DMS 273 (cell line): Measurements from ENCODE around the gene SLC25A12.
A peak's percentile ranks its signal among the peaks of the same experiment; 100 is the strongest.
"Not testable (repeated sequence)": the region's sequence is repeated elsewhere in the genome, so short reads cannot be mapped to it uniquely, and the experiment has no call there.

ENCODE experiments used
- DNase-seq: peaks from one replicate; lab custom pipeline; 2025; ENCODE audit not compliant: unreplicated experiment; lab: John Stamatoyannopoulos, UW

SLC25A12 gene

GRCh38 chr2:171832489-171832888 is 61.6 kb downstream of the SLC25A12 start:
- DNase-seq: no peak

GRCh38 chr2:171830039-171830438 is 64.0 kb downstream of the SLC25A12 start:
- no peak for DNase-seq

GRCh38 chr2:171824086-171824485 is 70.0 kb downstream of the SLC25A12 start:
- DNase-seq: no peak

GRCh38 chr2:171822525-171823322 is 71.3 kb downstream of the SLC25A12 start:
- DNase-seq: no peak

DNA sequence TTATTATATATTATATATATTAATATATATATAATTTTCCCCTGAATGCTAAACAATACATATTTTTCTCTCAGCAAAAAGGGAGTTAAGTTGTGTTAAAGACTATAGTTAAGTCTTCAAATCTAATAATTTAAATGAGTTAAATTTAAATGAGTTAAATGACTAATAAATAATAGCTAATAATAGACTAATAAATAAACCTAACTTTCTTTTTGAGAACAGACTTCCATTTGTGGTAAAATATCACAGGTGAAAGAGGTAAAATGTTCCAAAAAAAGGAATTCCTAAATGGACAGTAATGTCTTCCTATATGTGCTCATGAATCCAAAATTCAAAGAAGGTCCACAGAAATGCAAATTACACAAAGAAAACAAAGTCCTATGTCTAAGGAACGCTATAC is 74.6 kb downstream of the SLC25A12 start:
- DNase-seq: no peak

GRCh38 chr2:171814883-171815282 is 79.2 kb downstream of the SLC25A12 start:
- peak; percentile 80 for DNase-seq

DNA sequence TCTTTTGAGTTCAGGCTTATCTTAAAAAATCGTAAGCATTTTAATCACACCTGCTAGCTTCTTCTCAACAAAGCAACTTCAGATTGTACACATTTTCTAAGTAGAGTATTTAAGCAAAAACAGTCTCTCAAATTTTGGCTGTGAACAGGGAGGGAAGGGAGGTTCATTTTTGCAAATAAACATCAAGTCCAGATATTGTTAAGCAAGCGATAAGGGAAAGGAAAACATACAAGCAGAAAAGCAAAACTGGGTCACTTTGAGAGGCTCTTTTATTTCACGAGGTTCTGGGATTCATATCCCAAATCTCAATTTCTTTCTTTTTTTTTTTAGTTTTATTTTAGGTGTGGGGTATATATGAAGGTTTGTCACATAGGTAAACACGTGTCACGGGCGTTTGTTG is 79.9 kb downstream of the SLC25A12 start:
- no peak for DNase-seq

- DNase-seq: no peak
These were observed 80.3 kb downstream of the SLC25A12 start for GRCh38 chr2:171813729-171814128.

DNA sequence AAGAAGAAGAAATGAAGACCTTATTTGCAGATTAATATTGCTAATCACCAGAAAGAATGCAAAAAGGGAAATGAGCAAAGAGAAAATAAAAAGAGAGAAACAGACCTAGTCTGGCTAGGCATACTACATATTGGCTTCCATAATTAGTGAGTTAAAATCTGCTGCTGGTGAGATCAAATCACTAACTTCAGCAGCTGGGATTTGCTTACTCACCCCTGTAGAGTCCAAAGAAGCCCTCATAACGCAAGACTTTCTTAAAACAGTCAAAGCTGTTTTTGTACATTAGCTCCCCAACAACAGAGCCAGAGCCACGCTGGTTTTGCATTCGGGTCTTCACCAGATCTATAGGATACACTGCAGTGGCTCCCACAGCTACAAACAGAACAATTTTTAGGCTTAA is 80.9 kb downstream of the SLC25A12 start:
- DNase-seq: peak; percentile 54

DNA sequence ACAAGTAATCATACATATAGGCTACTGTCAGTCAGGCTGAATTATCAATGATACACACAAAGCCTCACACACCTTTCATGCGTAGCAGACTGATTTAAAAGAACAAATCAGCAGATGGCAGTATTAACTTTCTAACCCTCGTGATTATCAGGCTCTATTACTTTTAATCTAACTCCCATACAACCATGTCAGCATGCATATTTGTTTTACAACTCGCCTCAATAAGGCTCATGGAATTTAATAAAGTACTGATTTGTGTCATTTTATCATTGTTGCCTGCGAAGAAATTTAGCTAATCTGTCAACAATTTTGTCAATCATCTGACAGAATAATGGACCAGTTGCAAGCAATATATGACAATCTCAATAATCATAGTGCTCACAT is 82.8 kb downstream of the SLC25A12 start:
- peak; percentile 70 for DNase-seq

GRCh38 chr2:171810422-171811244 is 83.4 kb downstream of the SLC25A12 start:
- DNase-seq: peak; percentile 65

DNA sequence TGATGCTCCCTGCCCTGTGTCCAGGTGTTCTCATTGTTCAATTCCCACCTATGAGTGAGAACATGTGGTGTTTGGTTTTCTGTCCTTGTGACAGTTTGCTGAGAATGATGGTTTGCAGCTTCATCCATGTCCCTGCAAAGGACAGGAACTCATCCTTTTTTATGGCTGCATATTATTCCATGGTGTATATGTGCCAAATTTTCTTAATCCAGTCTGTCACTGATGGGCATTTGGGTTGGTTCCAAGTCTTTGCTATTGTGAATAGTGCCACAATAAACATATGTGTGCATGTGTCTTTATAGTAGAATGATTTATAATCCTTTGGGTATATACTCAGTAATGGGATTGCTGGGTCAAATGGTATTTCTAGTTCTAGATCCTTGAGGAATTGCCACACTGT is 85.2 kb downstream of the SLC25A12 start:
- not testable (repeated sequence) for DNase-seq

DNA sequence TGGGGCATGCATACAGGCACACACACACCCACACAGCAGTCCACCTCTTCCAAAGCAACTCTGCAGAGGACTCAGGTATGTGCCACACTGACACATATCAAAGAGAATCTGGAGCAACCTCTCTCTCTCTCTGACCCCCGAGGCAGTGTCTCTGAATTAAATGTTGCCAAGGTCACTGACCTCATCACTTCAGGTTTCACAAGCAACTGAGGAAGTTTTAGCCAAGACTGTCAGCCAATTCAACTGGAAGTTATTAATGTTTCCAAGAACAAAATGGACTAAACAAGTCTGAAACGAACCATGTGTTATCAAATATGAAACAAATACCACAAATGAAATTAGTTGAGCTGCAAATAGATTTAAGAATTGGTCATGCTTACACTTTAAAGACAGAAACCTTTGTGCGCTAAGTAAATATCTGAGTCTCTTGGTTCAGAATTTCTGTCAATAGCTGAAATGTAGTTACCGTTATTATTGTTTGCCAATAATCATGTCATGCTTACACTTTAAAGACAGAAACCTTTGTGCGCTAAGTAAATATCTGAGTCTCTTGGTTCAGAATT is 86.1 kb downstream of the SLC25A12 start:
- no peak for DNase-seq

DNA sequence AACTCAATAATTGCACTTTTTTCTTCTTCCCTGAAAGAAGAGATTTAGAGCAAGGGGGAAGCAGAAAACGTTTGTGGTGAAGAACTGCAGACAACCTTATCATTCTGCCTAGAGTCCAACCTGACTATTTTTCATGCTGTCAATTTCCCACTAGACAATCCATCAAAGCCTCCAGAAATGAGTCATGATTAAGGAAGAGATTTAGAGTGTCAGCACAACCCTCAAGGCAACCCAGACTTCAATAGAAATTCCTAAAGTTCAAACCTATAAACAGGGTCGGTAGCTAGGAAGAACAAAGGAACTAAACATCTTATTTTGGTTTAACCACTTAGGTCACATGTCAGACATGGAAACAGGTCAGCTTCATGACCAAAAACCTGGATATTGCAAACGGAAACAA is 86.9 kb downstream of the SLC25A12 start:
- no peak for DNase-seq

DNA sequence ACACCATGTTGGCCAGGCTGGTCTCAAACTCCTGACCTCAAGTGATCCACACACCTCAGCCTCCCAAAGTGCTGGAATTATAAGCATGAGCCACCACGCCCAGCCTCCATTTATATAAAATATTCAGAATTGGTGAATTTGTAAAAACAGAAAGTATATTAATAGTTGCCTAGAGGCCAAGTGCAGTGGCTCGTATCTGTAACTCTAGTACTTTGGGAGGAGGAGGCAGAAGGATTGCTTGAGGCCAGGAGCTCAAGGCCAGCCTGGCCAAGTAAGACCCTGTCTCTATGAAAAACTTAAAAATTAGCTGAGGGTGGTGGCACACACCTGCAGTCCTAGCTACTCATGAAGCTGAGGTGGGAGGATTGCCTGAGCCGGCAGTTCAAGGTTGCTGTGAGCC is 89.6 kb downstream of the SLC25A12 start:
- DNase-seq: no peak

- DNase-seq: no peak
These were observed 90.3 kb downstream of the SLC25A12 start for GRCh38 chr2:171803757-171804156.

DNA sequence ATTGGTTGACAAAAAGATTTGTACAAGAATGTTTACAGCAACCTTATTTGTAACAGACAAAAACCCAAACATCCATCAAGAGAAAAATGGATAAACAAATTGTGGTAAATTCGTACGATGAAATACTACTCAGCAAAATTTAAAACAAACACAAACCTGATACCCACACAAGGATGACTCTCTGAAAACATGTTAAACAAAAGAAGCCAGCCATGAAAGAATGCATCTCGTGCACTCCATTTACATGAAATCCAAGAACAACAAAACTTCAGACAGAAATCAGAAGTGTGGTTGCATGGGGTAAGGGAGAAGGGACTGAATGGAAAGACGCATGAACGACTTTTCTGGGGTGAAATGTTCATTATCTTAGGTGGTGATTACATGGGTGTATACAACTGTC is 93.4 kb downstream of the SLC25A12 start:
- DNase-seq: no peak

DNA sequence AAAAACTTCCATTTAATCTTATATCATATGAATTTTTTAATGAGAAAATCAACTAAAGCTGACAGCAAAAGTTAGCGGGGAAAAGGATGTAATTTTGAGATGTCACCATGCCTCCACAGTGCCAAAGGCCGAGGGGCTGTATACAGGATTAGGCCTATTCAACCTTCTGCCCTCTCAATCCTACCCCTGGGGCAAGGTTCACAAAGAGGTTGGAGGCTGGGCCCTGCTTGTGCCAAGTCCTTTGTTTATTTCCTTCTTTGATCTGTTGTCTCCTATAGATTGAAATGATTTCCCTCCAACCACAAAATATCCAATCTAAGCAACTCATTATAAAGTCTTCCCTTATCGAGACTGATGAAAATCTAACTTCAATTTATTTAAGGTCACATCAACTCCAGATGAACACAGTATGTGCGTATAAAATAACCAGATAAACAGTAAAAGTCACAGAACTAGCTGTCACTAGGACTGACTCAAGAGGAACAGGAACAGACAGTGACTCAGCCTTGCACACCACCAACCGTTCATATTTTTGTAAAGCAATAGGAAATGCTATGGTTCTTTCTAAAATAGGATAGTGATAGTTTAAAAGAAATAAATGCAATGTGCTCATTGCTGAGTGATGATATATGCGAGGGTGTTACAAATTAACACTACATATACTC is 95.8 kb downstream of the SLC25A12 start:
- no peak for DNase-seq

- DNase-seq: no peak
These were observed 99.1 kb downstream of the SLC25A12 start for GRCh38 chr2:171794918-171795317.

DNA sequence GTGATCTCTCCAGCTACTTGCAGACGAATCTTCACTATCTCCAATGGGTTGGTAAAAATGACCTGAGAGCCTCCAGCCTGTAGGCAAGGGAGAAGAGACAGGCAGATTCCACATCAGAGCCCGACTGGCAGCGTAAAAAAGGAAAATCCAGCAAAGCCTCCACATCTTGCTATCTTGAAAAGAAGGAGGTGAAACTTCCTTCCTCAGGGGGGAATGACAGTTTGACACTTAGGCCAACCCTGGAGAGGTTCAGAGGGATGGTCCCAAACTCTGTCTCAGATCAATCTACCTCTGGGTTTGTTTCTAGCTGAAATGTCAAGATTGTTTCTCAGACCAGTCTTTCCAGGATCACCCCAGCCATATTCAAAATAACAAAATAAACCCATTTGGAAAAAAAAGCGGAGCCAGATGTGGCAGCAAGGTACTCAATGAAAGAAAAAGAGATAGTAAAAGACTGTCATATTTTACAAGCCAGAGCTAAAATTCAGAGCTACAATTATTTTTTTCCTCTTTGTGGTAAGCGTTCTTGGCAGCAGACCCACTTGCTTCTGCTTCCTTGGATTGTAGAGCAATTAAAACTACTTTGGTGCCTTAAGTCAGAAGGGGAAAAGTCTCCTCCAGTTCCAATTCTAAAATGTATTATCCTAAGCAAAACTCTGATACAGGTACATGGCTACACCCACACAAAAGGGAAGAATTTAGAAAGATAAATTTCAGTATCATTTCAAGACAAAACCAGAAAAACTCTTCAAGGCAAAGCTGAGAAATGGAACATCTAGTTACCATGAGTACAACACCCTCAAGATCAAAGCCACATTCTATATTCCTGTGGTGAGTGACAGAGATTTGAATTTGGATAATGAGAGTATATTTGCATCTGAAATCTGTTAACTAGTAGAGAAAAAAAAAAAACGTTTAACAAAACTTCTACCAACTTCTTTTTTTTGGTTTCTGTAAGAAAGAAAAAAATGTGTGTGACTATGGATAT is 100.1 kb downstream of the SLC25A12 start:
- no peak for DNase-seq
